GM18502 (cell line): ENCODE results near the gene SYPL1.

Experiments used
- ATAC-seq: cut with Tn5 transposase; IDR thresholded peaks from one replicate; pipeline ENCODE4 v1.9.1; 2021; ENCODE audit warnings: mild to moderate bottlenecking; ENCODE audit not compliant: unreplicated experiment, poor library complexity

SYPL1 gene

GRCh38 chr7:106098889-106099288 is 13.2 kb downstream of the SYPL1 start:
- ATAC-seq, result no peak

- ATAC-seq, result no peak
Observed at GRCh38 chr7:106095634-106096033, 16.5 kb downstream of the SYPL1 start.

- ATAC-seq, result no peak
Observed at GRCh38 chr7:106094780-106095179, 17.3 kb downstream of the SYPL1 start.

GRCh38 chr7:106092204-106092603 is 19.9 kb downstream of the SYPL1 start:
- no peak for ATAC-seq

- ATAC-seq, result peak; percentile 96
Observed at GRCh38 chr7:106089647-106090046, 22.5 kb downstream of the SYPL1 start.

- no peak for ATAC-seq
Observed at GRCh38 chr7:106088014-106088413, 24.1 kb downstream of the SYPL1 start.

- ATAC-seq, result no peak
Observed at GRCh38 chr7:106086062-106086461, 26.1 kb downstream of the SYPL1 start.

- ATAC-seq, result no peak
Observed at GRCh38 chr7:106085015-106085414, 27.1 kb downstream of the SYPL1 start.

GRCh38 chr7:106083717-106084116 is 28.4 kb downstream of the SYPL1 start:
- ATAC-seq, result no peak

GRCh38 chr7:106082087-106082854 is 29.8 kb downstream of the SYPL1 start:
- ATAC-seq, result no peak

- no peak for ATAC-seq
Observed at GRCh38 chr7:106080300-106080987, 31.7 kb downstream of the SYPL1 start.

GRCh38 chr7:106076537-106076936 is 35.6 kb downstream of the SYPL1 start:
- ATAC-seq, result no peak

GRCh38 chr7:106075937-106076336 is 36.2 kb downstream of the SYPL1 start:
- no peak for ATAC-seq

- no peak for ATAC-seq
Observed at GRCh38 chr7:106074257-106074656, 37.9 kb downstream of the SYPL1 start.

- ATAC-seq, result no peak
Observed at GRCh38 chr7:106073701-106074100, 38.4 kb downstream of the SYPL1 start.

- no peak for ATAC-seq
Observed at GRCh38 chr7:106072715-106073091, 39.4 kb downstream of the SYPL1 start.

- ATAC-seq, result peak; percentile 11
Observed at GRCh38 chr7:106071999-106072714, 40.0 kb downstream of the SYPL1 start.

- peak; percentile 94 for ATAC-seq
Observed at GRCh38 chr7:106071356-106071998, 40.6 kb downstream of the SYPL1 start.

GRCh38 chr7:106070567-106071254 is 41.4 kb downstream of the SYPL1 start:
- ATAC-seq, result no peak

GRCh38 chr7:106070201-106070551 is 41.9 kb downstream of the SYPL1 start:
- no peak for ATAC-seq
